CD4-positive, alpha-beta T cell treated with Interleukin-4 for 1 hour (primary cell): Measurements from ENCODE around the gene MFSD12.

Experiments used
- DNase-seq, 2 donors: peaks; one replicate each; pipeline ENCODE4 v3.0.0-alpha.2; 2020 to 2022

MFSD12 gene

DNA sequence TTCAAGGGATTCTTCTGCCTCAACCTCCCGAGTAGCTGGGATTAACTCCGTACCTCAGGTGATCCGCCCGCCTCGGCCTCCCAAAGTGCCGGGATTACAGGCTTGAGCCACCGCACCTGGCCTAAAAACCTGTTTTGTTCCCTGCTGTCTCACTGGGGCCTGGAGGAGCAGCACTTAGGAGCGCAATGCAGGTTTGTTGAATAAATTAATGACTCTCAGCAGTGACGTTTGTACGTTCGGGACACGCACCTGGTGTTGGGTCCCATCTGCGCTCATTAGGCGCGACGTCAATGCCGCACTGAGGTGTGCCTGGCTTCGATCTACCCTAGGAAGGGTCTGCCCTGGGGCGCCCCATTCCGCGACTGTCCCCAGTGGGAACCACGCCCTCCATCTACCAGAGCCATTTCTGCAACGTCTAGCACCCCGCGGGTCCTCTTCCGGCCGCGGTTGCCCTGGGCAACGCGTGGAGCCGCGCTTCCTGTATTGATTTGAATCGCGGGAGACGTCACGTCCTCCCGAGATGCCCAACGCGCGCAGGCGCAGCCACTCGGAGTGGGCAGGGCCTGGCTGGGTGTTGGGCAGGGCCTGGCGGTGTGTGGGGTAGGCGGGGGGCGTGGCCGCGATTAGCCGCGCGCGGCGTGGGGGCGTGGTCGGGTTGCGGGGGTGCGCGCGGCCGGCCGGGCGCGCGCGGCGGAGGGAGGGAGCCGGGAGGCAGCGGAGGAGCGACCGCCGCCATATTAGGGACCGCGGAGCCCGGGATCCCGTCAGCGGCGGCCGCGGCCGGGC is 51.6 kb downstream of the MFSD12 start, which contains the start of gene FZR1:
FZR1 (plus strand) TSS at position 714 of the 786 bp plus-strand sequence. CDS start 16,679 bp downstream, outside the sequence.
- DNase-seq, result peak; percentile 100

DNA sequence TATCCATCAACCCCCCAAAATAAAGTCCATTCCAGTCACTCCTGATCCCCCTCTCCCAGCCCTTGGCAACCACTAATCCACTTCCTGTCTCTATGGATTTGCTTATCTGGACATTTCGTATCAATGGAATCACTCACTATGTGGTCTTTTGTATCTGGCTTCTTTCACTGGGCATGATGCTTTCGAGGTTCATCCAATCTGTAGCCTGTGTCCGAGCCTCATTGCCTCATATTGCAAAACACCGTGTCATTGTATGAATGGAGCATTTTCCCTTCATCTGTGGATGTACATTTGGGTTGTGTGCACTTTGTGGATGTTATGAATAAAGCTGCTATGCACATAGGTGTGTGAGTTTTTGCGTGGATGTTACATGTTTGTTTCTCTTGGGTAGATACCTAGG is 52.7 kb downstream of the MFSD12 start:
- no peak for DNase-seq

GRCh38 chr19:3503036-3503572 is 54.3 kb downstream of the MFSD12 start:
- DNase-seq, result no peak

DNA sequence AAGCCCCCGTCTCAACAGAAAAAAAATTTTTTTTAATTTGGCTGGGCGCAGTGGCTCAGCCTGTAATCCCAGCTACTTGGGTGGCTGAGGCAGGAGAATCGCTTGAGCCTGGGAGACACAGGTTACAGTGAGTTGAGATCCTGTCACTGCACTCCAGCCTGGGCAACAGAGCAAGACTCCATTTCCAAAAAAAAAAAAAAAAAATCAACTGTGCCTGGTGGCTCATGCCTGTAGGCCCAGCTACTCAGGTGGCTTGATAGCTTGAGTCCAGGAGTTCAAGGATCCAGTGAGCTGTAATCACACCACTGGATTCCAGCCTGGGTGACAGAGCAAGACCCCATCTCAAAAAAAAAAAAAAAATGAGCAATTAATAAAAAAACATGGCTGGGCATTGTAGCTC is 55.6 kb downstream of the MFSD12 start:
- DNase-seq, result no peak

GRCh38 chr19:3500429-3501101 is 56.8 kb downstream of the MFSD12 start, which contains the start of gene DOHH:
Gene DOHH, minus strand, starts transcription at chr19:3500674. Its CDS starts 3,860 bp downstream, at chr19:3496814.
- DNase-seq, result peak; percentile 97

GRCh38 chr19:3499738-3500428 is 57.5 kb downstream of the MFSD12 start:
- DNase-seq, result no peak

DNA sequence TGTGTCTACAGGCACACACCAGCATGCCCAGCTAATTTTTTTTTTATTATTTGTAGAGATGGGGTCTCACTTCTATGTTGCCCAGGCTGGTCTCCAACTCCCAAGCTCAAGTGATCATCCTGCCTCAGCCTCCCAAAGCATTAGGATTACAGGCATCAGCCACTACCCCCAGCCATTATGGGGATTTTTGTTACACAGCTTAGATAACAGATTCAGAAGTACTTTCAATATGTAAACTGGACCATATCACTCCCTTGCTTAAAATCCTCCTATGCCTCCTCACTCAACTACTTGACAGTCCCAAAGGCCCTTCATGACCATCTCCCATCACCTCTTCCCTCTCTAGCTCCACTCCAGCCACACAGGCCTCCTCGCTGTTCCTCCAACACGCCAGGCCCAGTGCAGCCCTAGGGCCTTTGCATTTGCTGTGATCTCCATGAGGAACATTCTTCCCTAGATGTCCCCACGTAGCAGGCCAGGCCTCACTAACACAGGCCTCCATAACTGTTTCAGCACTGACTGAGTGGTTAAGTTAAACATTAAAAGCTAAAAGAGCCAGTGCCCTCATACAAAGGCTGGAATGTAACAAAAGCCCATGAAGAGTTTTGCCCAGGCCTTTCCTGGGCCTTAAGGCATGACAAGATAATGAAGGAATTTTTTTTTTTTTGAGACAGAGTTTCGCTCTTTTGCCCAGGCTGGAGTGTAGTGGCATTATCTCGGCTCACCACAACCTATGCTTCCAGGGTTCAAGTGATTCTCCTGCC is 59.4 kb downstream of the MFSD12 start:
- no peak for DNase-seq

DNA sequence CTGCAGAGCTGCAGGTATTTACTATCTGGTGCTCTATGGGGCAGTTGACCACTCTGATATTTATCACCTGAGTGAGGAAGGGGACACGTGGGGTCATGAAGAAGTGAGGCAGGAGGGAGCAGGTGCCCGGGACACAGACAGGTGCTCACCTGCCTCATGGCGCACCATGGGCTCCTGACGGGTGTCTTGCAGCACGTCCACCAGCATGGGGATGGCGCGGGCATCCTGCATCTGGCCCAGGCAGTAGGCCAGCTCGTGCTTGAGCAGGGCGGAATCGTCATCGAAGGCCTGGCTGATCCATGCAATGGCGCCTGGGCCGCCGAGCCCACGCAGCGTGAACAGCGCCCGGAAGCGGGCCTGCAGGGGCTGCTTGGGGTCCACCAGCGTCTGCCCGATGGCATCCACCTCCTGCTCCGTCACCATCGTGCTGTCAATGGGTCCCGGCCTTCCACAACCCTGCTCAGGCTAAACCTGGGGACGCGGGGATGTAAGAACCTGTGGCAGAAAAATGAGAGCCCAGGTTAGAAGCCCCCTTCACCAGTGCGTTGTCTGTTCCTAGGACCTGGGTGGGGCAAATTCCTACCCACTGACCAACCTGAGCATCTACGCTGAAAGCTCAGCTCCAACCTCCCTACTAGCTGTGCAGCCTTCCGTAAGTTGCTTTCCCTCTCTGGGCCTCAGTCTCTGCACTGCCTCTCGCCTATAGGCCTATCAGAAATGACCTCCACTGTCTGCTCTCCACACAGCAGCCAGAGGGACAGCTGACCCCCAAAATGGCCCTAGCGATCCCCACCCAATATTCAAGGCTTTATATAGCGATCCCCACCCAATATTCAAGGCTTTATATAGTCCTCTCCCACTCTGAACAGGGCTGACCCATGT is 60.8 kb downstream of the MFSD12 start:
- DNase-seq, result no peak

DNA sequence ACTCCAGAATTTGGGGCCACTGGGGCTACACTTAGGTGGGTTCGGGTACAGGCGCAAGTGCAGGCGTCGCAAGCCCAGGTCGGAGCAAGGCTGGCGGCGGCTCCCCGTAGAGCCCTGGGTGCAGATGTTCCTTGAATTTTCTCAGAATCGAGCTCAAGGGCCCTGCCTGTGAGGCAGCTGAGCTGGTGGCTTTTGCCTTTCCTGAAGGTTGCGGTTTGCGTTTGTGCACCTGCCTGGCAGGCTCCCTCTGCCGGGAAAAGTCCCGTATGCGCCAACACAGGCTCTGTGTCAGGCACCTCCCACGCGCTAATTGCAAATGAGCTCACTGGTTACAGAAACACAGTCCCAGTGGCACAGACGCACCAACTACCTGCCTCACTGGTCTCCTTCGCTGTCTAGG is 62.8 kb downstream of the MFSD12 start:
- DNase-seq, result peak; percentile 35 to 62
